Ishikawa (cell line): Measurements from ENCODE around the gene SLC35B1.

Experiments
- CEBPB ChIP-seq: IDR thresholded peaks from 2 replicates; pipeline ENCODE4 v1.6.1; 2012
- CREB1 ChIP-seq: IDR thresholded peaks from 2 replicates; pipeline ENCODE4 v1.6.1; 2012; ENCODE audit warnings: low read depth
- EGR1 ChIP-seq: IDR thresholded peaks from 2 replicates; pipeline ENCODE4 v1.6.1; 2012
- EP300 ChIP-seq: IDR thresholded peaks from 2 replicates; pipeline ENCODE4 v1.6.1; 2012; ENCODE audit warnings: borderline replicate concordance
- FOXM1 ChIP-seq: IDR thresholded peaks from 2 replicates; pipeline ENCODE4 v1.6.1; 2012; ENCODE audit warnings: low read depth, borderline replicate concordance
- NFIC ChIP-seq: IDR thresholded peaks from 2 replicates; pipeline ENCODE4 v1.6.1; 2012
- RAD21 ChIP-seq: IDR thresholded peaks from 2 replicates; pipeline ENCODE4 v1.6.1; 2012; ENCODE audit warnings: low read depth
- TAF1 ChIP-seq: IDR thresholded peaks from 2 replicates; pipeline ENCODE4 v1.6.1; 2012; ENCODE audit warnings: low read depth, mild to moderate bottlenecking
- TCF12 ChIP-seq: IDR thresholded peaks from 2 replicates; pipeline ENCODE4 v1.6.1; 2012; ENCODE audit warnings: low read depth
- TEAD4 ChIP-seq: IDR thresholded peaks from 2 replicates; pipeline ENCODE4 v1.6.1; 2012
- YY1 ChIP-seq: IDR thresholded peaks from 2 replicates; pipeline ENCODE4 v1.6.1; 2012; ENCODE audit warnings: low read depth
- ZBTB7A ChIP-seq: IDR thresholded peaks from 2 replicates; pipeline ENCODE4 v1.6.1; 2012; ENCODE audit warnings: low read depth
- TF ChIP-seq, protein P1 (sequence below): IDR thresholded peaks from 2 replicates; pipeline ENCODE4 v1.6.1; 2012
- TF ChIP-seq, protein P2 (sequence below): IDR thresholded peaks from 2 replicates; pipeline ENCODE4 v1.6.1; 2012
- TF ChIP-seq, protein P3 (sequence below): IDR thresholded peaks from 2 replicates; pipeline ENCODE4 v1.6.1; 2012; ENCODE audit warnings: low read depth, mild to moderate bottlenecking

SLC35B1 gene

DNA sequence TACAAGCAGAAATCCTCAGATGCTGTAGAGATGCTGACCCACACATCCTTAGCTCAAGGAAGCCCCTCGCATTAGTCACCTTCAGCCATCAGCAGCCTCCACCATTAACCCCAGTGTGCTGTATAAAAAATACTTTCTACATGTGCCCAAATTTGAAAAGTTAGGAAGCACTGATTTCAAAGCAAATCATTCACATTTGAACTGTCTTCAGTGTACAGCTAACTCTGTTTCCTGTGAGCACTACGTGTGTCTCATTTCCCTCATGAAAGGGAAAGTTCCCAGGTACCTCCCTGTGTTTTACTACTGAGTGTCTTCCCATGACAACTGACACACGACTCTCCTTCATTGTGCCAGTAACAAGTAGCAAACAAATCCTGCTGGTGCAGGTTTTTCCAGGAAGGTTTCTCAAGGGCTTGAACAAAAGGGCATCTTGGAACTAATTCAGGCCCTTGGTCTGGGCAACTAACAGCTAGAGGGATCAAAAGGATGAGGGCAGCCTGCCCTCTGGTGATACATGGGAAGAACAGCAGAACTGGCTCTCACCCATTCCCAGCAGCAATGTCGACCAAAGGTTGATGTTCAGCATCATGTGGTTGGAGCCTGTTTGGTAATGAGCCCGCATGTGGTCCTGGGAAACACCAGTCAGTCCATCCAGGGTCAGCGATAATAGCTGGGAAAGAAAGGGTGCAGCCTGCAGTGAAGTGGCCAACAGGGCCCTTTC, 4.0 kb downstream of the SLC35B1 start:
- TF ChIP-seq CEBPB (no peak), TAF1 (no peak), EGR1 (no peak), ZBTB7A (no peak), CREB1 (no peak), NFIC (no peak), YY1 (no peak), TCF12 (no peak), EP300 (no peak), TEAD4 (no peak), FOXM1 (no peak), RAD21 (no peak)
- TF ChIP-seq, protein P1, sequence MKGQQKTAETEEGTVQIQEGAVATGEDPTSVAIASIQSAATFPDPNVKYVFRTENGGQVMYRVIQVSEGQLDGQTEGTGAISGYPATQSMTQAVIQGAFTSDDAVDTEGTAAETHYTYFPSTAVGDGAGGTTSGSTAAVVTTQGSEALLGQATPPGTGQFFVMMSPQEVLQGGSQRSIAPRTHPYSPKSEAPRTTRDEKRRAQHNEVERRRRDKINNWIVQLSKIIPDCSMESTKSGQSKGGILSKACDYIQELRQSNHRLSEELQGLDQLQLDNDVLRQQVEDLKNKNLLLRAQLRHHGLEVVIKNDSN = no peak
- TF ChIP-seq, protein P2, sequence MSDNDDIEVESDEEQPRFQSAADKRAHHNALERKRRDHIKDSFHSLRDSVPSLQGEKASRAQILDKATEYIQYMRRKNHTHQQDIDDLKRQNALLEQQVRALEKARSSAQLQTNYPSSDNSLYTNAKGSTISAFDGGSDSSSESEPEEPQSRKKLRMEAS = no peak
- TF ChIP-seq, protein P3, sequence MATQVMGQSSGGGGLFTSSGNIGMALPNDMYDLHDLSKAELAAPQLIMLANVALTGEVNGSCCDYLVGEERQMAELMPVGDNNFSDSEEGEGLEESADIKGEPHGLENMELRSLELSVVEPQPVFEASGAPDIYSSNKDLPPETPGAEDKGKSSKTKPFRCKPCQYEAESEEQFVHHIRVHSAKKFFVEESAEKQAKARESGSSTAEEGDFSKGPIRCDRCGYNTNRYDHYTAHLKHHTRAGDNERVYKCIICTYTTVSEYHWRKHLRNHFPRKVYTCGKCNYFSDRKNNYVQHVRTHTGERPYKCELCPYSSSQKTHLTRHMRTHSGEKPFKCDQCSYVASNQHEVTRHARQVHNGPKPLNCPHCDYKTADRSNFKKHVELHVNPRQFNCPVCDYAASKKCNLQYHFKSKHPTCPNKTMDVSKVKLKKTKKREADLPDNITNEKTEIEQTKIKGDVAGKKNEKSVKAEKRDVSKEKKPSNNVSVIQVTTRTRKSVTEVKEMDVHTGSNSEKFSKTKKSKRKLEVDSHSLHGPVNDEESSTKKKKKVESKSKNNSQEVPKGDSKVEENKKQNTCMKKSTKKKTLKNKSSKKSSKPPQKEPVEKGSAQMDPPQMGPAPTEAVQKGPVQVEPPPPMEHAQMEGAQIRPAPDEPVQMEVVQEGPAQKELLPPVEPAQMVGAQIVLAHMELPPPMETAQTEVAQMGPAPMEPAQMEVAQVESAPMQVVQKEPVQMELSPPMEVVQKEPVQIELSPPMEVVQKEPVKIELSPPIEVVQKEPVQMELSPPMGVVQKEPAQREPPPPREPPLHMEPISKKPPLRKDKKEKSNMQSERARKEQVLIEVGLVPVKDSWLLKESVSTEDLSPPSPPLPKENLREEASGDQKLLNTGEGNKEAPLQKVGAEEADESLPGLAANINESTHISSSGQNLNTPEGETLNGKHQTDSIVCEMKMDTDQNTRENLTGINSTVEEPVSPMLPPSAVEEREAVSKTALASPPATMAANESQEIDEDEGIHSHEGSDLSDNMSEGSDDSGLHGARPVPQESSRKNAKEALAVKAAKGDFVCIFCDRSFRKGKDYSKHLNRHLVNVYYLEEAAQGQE = no peak

DNA sequence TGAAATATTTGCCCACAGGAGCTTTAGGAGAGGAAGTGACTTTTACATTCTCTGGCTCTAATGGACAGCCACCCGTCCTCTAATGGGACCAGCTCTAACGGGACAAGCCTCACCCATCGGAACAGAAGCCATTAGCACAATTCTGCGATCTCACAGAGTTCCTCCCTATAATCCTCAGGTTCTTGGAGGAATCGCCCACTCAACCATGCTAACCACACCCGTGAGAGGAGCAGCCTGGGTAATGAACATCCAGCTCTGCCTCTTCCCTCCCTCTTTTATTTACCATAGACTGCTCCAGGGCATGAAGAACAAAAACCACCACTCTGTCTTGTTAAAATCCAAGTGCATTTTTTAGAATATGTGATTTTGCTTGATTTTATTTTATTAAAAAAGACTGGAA, 6.8 kb downstream of the SLC35B1 start:
- TF ChIP-seq YY1 = no peak
- TF ChIP-seq RAD21 = no peak
- no peak for TF ChIP-seq CREB1
- TF ChIP-seq EP300 = no peak

DNA sequence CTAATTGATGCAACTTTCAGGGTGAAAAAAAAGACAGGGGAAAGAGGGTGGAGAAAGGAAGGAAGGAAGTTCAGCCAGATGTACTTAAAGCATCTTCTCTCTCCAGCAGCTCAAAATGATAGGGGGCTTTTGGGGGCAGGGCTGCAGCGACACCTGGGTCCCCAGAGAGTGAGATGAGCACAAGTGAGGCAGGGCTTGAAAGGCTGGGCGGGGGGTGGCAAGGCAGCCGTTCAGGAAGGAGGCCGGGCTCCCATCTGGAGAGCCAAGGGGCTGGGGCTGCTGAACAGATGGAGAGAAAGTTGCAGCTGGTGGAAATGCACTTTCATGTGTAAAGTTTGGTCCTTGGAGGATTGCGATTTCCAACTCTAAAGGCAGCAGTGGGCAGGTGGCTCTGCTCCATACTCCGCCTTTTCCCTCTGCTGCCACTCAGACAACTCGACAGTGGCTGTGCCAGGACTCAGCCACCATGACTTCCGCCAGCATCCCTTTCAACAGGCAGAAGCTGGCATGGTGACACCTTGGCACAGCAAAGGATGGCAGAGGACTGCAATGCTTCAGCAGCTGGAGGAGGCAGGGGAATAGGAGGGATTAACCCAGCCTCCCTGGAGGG, 7.7 kb downstream of the SLC35B1 start:
- no peak for TF ChIP-seq CEBPB
- TF ChIP-seq, protein P3 = no peak
- no peak for TF ChIP-seq EGR1

DNA sequence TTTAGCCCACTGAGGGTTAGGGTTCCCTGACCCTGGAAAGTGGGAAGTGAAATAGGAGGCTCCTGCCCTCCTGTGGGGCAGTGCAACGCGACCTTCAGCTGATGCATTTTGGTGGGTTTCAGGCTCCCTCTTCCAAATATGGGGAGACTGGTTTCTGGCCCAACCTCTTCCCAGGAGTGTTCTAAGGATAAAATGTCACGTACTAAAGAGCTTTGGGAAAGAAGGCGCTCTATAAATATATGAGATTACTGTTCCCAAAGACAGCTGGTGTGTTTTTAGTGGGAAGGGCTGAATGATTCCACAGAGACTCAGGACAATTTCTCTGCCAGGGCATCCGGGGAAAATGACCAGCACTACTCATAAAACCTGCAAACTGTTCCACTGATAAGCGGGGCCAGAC, 9.8 kb downstream of the SLC35B1 start:
- TF ChIP-seq CREB1 (no peak), EGR1 (no peak), TCF12 (no peak), YY1 (no peak), ZBTB7A (no peak), TAF1 (no peak), RAD21 (no peak), EP300 (no peak), NFIC (no peak), FOXM1 (no peak), TEAD4 (no peak), CEBPB (no peak)
- TF ChIP-seq, protein P3 = no peak
- TF ChIP-seq, protein P1 = no peak
- TF ChIP-seq, protein P2 = no peak
